CD4-positive, alpha-beta T cell treated with Interleukin-17A for 1 hour (primary cell): ENCODE data around the gene MMD.
"Not testable (repeated sequence)": the region's sequence is repeated elsewhere in the genome, so short reads cannot be mapped to it uniquely, and the experiment has no call there.

ENCODE experiments used
- DNase-seq: peaks from one replicate; pipeline ENCODE4 v3.0.0-alpha.2; 2020

MMD gene

DNA sequence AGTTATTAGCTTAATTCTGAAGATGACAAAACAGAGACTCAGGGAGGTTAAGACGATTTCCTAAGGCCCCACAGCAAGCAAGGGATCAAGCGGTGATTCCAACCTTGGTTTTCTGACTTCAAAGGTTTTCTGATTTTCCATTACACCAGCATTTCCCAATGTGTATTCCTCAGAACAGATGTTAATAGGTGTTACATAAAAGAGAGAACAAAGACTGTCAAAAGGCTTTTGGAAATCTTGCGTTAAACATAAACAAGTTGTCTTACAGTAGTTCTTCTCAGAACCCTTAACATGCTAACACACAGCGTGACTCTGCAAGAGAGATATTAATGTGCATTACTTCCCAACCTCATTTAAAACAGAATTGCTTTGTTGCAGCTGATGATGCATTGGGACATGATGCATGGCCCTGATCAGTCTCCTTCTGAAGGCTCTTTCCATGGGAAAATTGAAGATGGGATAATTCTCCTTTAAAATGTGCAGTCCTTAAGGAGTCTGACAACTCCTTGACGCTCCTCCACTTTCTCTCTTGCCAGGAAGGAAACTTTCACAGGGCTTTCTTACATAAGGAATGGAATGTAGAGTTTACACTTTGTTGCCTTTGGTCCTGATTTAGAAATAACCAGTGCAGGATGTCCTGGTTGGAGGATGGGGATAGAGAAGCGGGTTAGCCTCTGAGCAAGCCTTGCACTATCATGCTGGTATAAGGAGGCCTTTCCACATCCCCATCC is 21.5 kb upstream of the MMD start:
- no peak for DNase-seq

DNA sequence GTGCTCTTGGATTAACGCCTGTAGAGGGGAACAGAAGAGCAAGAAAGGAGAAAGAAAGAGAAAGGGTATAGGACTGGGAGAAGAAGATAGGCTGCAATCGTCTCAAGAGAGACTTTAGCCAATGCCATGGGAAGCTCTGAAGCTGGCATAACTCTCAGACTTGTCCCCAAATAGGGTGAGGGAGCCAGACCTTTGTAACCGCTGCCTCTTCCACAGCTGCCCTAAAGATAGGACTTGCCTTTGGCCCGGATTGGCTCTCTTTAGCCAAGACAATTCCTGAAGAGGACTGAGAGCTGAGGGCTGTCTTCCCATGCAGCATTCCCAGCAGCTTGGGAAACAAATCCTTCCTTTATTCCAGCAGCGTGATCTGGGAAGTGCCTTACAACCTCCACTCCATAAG is 20.8 kb upstream of the MMD start:
- no peak for DNase-seq

DNA sequence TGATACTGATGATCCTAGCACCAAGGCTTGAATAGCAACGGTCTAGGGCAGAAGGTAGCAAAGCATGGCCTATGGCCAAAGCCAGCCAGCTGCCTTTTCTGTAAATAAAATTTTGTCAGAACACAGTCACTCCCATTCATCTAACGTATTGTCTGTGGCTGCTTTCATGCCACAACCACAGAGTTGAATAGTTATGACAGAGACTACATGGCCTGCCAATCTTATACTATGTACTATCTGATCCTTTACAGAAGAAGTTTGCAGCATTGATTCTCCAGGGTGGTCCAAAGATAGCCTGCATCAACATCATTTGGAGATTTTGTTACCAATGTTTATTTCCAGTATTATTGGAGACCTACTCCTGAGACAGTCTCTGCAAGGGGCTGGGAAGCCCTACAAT is 19.9 kb upstream of the MMD start:
- no peak for DNase-seq

DNA sequence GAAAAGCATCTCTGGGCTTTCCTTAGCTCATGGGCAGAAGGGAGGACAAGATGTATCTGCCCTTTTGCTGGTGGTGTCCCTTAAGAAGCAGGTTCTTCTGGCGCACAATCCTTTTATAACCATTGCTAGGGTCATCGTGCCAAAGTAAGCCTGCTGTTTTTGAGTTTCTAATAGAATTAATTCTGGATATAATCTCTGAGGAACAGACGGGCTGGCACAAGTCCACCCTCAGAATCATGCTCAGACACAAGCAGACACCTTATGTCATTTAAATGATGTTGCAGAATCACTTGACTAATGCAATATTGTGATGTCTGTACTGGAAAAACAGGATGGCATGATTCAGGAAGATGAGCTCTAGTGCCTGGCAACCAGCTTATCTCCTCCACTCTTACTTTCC is 18.8 kb upstream of the MMD start:
- DNase-seq = no peak

DNA sequence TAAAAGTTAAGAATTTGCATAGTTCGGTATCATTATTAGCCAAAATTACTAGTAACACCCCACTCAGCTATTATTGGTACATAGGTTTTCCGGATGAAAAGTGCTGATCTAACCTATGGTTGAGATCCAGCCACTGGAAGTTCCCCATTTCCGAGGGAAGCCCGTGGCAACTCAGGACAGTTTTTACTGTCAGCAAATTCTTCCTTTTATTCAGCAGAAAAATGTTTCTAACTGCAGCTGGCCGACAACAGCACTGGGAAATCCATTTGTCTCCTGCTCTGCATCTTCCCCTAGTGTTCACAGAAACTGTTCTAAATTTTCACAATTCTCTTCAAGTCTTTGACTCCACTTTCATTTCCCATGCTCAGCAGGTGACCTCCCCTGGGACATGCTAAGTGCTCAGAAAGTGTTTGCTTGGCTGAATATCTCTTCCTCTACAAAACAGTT is 15.5 kb upstream of the MMD start:
- no peak for DNase-seq

DNA sequence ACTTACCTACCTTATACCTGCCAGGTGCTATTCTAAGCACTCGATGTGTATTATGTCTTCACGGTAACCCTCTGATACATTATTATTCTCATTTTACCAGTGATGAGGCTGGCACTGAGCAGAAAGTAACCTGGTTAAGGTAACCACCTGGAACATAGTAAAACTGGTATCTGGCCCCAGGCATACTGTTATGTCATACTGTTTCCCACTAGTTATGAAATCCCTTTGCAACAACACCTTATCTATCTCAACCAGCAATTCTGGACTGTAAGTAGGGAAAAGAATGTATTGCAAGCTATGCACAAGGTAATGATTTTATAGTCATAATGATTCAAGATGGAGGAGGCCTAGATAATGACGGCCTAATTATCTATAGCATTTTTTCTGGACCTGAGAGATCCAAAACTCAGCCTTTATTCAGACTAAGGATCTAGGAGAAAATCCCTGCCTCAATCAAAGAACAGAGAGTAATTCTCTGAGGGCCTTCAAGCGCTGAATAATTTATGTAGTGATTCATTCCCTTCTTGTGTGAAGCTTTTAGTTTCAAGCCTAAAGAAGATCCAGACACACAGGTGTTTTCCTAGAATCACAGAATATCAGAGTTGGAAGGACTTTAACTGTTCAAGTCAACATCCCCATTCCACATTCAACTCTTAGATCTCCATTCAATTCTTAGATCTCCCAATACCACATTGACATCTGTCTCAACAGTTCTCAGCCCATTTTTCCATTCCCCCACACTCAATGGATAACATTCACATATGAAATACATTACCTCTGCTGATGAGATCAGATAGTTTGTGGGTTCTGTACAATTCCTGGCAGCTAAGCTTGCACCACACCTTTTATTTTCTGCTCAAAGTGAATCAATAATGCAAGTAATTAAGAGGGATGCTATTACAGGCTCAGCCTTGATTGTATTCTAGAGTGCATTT is 14.9 kb upstream of the MMD start:
- no peak for DNase-seq

DNA sequence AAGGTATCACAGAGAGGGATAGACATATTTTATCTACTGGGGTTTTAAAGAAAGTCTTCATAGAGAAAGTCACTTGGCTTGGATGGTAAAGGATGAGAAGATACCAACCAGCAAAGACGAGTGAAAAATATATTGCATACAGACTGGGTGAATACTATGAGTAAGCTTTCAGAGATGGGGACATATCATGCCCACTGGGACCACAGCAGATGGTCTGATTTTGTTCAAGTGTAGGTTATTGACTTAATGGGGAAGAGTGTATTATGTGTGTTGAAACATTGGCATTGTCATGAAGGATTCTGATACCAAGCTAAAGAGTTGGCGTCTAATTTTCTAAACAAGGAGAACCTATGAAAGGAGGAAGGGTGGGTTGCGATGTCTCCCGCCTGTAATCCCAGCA is 13.8 kb upstream of the MMD start:
- no peak for DNase-seq

DNA sequence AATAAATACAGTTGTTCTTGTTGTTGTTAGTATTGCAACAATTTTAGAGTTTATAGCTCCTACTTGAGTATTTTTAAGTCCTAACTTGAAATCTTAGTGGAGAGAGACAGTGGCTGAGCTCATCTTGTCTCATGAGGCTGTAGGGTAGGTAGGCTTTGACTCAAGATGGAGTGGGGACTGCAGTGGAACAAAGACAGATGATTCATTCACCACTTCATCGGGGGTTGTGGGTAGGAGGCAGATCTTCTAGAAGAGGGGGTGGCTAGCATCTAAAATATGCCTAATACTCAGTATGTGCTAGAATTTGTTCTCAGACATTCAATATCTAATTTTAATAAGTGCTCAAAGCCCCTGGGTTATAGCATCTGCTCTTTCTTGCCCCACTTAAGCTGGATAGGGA is 13.1 kb upstream of the MMD start:
- DNase-seq = no peak

DNA sequence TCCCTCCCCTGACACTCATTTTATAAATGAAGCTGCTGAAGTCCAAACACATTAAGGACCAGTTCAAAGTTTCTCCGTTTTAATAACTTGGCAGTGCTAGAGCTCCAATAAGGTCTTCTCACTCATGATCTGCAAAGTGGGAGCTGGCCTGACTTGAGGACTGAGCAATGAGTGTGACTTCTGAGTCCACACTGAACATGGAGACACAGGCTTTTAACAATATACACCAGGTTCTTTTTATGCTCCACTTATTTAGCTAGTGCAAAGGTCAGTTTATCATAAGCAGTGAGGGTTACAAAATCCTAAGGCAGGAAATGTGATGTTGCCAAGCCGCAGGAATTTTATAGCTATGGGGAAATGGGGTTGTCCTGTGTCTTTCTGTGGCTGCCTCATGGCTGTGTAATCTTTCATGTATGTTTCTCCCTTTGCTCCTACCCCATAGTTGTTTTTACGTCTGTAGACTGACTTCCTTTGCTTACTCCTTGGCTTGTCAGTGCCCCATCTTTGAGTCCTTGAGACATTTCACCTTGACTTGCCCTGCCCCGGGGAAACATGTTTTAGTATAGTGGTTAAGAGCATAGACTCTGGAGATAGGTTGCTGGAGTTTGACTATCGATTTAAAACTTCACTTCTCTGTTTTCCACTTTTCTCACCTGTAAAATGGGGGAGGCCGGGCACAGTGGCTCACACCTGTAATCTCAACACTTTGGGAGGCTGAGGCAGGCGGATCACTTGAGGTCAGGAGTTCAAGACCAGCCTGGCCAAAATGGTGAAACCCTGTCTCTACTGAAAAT is 12.2 kb upstream of the MMD start:
- DNase-seq = no peak

DNA sequence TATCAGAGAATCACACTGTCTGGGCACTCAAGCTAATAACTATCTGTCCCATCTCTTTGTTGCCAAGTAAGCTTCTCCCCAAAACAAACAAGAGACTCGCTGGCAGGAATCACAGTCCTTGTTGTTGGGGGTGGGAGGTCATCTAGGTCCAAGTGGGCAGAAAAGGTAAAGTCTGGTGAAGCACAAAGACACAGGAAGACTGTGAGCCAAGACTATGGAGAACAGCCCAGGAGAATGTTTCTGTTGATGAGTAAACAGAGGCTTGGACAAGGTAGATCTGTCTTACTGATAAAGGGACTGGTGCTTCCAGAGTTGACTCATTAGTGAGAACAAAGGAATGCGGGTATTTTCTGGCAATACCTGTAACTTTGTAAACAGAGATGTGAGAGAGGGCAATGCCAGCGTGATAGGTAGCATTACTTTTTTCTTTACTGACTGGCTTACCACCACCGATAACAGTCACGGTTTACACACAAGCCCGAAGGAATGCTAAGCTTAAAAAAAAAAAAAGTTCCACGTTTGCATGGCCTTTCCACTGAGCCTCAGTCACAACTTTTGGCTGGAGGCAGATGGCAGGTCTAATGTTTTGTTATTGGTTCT is 11.5 kb upstream of the MMD start:
- DNase-seq = no peak

DNA sequence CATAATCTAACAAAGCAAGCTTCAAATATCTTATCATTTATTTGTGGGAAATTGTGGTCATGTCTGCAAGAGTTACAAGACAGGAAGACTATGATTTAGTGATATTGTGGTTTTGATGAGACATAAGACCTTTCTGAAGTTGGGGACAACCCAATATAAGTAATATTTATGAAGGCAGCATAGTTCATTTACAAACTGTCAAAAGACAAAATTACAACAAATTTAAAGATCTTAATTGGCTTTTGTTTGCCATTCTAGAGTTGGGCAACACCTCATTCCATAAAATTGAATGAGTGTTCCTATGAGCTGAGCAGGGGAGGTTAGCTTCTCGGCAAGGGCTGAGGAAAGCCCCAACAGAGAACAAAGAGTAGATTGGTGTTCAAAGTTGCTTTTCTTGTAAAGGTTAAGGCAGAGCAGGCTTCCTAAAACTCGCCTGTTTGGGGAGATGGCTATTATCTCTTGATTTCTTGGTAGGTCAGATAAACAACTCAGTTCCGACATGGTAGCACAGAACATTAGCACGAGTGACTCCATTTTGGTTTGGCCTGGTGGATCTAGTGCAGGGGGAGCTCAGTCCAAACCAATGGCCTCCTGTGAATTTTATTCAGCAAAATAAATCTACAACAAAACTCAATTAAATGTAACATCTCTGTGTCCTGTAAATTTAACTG is 10.9 kb upstream of the MMD start:
- no peak for DNase-seq

DNA sequence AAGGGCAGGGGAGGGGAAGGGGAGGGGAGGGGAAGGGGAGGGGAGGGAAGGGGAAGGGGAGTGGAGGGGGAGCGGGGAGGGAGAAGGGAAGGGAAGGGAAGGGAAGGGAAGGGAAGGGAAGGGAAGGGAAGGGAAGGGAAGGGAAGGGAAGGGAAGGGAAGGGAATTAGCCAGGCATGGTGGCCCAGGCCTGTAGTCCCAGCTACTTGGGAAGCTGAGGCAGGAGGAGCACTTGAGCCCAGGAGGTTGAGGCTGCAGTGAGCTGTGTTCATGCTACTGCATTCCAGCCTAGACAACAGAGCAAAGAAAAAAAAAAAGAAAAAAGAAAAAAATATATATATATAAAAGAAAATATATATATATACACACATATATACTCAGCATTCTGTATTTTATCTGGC is 10.3 kb upstream of the MMD start:
- not testable (repeated sequence) for DNase-seq

DNA sequence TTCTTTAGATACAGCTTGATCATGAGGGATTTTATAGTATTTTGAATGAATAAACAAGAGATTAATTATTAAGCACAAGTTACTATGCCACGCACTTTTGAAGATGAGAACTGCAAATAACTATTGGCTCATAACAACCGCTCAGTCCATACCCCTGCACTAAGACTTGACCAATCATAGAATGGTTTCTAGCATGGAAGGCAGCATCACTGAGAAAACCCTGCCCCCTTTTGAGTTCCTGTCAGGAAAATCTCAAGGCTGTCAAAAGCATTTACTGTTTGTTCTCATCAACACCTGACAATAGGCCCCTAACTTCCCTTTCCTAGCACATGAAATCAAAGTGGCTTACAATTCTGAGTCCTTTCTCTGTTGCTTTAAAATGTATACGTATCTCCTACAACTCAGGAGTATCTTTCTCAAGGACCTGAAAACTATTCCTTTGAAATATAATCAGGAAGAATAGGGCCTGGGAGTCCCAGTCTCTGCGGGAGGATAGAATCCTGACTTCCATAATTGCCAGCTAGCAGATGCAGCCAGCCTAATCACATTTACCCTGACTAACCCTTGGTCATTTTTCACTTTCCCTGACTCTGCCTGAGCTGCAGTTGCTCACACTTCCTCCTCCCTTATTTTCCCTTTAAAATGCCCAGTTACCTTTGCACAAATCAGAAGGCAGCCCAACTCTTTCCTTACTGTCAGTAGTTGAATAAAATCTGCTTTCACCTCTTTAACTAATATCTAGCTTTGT is 9.1 kb upstream of the MMD start:
- DNase-seq = no peak

DNA sequence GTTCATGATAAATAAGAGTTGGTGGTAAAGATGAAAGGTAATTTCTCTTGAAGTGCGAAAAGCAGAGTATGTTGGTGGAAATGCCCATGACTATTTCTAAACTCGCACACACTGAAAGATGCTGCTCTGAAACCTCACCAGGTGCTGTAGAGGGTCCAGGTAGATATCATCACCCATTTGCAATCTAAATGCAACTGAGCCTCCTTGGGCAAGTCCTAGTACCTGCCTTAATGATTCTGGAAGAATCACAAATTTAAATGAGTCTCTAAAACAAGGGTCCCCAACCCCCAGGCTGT is 5.9 kb upstream of the MMD start:
- no peak for DNase-seq

DNA sequence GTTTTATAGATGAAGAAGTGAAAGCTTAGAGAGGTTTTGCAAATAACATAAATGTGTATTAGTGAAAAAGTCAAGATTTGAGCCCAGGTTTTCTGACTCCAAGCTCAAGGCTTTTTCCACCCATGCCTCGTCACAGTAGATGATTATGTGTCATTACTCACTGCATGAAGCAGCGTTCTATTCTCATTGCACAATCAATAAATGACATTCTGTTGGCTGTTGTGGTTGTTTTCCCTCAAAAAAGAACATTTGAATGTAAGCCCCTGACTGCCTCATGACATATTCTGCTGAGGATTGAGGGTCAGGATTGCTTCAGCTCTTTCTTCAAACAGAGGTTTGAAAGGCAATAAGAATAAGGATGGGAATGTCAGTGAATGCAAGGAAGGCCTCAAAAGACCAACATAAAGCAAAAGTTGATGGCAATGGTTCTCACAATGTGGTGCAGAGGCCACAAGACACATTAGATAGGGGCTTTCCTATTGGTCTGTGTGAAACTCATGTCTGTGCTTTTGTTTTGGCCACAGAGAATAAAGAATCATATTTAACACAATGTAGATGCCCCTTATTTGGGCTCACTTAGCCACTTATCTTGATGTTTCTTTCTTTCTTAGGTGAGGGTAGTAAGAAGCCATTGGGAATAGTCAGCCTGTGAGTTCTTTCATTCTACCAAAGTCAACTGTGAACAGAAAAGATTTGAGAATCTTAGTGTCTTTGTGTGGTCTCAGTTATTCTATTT is 5.4 kb upstream of the MMD start:
- DNase-seq = no peak

DNA sequence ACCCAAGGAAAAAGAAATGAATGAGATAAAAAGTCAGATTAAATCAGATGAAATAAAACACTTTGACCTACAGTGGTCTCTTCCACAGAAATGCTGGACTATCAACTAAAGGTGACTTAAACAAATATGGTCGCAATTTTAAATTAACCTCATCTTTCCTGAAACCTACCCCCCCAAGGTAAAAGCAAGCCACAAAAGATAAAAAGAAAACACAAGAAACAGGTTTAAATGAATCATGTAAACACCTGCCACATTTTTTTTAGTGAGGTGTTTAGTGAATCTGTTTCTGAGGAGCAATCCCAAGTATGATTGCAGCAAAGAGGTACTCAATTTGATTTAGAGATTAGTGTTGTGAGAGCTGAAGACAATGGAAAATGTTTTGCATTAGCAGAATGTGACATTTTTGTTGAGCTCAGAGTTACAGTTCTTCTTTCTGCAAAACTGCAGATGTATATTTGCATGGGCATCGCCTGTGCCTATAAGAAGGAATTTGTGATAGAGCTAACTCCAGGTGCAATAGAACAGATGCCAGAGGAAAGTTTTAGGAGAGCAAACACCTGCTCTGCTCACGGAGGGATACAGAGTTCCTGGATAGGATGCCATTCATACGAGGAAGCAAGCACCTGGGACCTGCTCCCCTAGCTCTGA is 3.4 kb upstream of the MMD start:
- DNase-seq = no peak

DNA sequence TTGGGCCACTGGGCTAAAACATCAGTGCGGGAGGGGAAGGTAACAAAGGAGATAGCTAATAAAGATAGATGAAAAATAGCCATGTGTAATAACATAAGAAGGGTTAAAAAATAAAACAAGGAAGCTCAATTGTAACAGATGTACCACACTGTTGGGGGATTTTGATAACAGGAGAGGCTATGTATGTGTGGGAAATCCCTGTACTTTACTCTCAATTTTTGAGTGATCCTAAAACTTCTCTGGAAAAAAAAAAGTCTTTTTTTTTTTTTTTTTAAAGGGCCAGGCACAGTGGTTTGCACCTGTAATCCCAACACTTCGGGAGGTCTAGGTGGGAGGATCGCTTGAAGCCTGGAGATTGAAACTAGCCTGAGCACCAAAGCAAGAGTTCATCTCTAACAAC is 1.9 kb upstream of the MMD start:
- no peak for DNase-seq

DNA sequence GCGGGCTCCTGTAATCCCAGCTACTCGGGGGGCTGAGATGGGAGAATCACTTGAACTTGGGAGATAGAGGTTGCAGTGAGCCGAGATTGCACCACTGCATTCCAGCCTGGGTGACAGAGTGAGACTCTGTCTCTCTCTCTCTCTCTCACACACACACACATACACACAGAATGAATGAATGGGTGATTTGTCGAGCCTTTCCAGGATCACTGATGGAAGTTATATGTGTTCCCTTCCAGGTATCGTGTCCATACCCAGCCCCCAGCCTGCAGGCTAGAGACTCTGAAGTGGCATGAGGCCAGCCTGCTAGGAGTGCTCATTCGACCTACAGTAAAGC is 1.2 kb upstream of the MMD start:
- DNase-seq = not testable (repeated sequence)

DNA sequence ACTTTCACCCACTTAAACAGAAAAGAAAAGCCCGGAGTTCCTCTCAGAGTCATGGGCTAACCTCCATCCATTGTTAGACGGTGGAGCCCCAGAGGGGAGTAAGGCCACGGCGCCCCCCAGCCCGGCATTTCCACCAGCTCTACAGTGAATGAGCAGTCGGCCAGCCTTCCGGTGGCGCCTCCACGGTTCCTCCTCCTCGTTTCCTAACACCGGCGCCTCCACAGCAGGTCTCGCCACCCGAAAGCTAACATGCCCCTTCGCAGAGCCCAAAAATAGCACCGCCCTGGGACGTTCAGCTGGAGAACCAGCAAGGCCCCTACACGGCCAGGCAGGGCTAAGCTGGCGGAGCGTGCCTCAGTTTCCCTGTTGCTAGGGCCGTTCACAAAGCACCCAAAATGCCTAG is 858 bp downstream of the MMD start:
- DNase-seq = peak; percentile 40

DNA sequence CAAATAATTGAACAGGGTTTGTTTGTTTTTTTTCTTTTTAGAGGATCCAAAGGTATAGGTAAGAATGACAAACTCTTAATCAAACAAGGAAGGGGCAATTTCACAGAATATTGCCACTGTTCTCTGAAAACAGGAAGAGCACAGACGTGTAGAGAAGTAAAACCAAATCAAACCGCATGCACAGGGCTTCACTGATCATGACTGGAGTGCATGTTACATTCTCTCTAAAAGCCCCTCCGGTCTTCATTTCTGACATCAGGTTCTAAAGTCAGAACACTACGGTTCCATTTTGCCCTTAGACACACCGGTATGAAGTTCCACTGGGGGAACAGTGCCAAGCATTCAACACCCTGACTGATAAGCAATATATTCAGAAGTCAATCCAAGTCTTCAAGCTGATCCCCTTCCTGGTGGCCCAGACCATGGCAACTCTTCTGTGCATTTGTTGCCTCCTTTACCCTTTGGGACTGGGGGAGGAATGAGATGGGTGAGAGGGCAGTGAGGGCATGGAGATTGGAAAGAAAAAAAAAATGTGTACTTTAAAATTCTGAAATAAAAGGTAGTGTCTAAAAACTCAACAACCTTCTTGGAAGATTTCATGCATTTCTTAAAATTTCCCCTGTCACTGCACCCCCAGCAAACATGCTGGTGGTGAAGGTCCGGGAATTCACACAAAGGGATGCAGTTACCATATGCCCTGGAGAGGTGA is 1.4 kb downstream of the MMD start:
- DNase-seq = peak; percentile 56
